Measurements from ENCODE around the gene AXIN1.
"Not testable (repeated sequence)": the region's sequence is repeated elsewhere in the genome, so short reads cannot be mapped to it uniquely, and the experiment has no call there.

AXIN1 gene

DNA sequence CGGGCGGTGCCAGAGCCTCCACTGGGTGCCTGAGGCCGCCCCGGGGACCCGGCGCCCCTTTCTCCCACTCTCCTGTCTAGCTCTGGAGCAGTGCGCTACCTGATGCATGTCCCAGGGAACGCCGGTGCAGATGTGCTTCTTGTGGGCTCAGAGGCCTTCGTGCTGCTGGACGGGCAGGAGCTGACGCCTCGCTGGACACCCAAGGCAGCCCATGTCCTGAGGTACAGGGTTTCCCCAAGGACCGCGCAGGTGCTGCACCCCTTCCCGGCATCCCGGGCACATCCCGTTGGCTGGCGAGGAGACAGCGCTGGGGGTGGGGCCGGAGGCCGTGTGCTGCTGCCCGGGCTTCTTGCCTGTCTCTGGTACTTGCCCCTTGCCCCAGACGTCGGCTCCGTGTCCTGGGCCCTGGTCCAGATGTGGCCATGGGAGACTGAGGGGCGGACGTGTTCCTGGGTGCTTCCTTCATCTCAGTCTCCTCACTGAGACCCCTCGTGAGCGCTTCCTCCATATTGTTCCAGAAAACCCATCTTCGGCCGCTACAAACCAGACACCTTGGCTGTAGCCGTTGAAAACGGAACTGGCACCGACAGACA lies 89.2 kb downstream of the AXIN1 start:
- no peak for DNase-seq

DNA sequence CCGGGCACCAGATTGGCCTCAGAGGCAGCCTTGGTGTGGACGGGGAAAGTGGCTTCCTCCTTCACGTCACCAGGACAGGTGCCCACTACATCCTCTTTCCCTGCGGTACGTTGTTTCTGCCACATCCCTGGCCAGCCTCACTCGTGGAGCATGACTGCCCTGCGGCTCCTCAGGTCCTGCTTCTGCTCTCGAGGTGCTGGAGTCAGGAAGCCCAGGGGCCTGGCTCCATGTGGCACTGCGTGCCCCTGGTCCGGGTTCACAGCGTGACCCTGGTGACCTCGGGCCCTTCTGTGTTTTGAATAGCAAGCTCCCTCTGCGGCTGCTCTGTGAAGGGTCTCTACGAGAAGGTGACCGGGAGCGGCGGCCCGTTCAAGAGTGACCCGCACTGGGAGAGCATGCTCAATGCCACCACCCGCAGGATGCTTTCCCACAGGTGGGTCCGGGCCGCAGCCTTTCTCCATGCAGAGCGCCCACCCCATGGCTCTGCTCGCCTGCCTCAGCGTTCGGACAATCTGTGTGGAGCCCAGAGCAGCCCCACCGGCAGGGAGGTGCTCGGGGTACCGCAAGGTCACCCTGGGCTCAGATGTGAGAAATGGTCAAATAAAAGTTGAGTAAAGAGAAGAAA lies 90.3 kb downstream of the AXIN1 start:
- DNase-seq = no peak

DNA sequence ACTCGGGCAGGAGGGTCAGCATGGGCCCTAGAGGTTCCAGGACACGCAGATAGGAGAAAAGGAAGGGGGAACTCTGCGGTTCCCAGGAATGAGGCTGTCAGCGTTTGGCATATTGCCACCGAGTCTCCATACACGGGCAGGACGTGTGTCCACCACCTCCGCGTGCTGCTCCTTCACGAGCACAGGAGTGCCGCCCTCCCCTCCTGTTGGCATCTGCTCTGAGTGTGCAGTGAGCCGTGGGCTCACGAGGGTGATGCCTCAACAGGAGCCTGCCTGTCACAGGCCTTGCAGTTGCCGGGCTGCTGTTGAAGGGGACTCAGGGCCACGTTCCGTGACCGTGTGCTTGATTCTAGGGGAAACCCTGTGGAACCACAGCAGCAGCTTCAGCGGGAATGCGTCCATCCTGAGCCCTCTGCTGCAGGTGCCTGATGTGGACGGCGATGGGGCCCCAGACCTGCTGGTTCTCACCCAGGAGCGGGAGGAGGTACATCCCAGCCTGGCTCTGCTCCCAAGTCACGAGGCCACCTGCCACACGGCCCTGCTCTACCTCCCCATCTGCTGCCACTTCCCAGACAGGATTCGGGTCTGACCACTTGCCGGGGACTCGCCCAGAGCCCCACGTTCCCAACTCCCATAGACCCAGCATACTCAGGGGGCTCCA lies 91.4 kb downstream of the AXIN1 start:
- DNase-seq = no peak

GRCh38 chr16:260326-260725 lies 92.2 kb downstream of the AXIN1 start:
- no peak for DNase-seq

- DNase-seq = no peak
These were observed 92.7 kb downstream of the AXIN1 start for GRCh38 chr16:259814-260253.

DNA sequence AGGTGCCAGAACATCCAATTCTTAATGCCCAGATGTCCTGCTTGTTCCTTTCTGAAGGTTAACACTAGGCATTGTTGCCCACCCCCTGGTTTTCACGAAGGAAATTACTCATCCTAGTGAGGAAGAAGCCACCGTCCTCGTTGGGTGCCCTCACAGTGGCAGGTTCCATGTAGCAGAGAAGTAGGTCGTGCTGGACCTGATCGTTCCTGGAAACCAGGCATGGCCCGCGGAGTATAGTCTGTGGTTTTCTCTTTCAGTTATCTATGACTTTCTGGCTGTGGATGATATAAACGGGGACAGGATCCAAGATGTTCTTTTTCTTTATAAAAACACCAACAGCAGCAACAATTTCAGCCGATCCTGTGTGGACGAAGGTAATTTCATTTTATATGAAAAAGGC lies 93.3 kb downstream of the AXIN1 start:
- DNase-seq = no peak

DNA sequence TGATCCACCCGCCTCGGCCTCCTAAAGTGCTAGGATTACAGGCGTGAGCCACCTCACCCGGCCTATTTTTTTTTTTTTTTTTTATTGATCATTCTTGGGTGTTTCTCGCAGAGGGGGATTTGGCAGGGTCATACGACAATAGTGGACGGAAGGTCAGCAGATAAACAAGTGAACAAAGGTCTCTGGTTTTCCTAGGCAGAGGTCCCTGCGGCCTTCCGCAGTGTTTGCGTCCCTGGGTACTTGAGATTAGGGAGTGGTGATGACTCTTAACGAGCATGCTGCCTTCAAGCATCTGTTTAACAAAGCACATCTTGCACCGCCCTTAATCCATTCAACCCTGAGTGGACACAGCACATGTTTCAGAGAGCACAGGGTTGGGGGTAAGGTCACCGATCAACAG lies 94.4 kb downstream of the AXIN1 start:
- DNase-seq = not testable (repeated sequence)

DNA sequence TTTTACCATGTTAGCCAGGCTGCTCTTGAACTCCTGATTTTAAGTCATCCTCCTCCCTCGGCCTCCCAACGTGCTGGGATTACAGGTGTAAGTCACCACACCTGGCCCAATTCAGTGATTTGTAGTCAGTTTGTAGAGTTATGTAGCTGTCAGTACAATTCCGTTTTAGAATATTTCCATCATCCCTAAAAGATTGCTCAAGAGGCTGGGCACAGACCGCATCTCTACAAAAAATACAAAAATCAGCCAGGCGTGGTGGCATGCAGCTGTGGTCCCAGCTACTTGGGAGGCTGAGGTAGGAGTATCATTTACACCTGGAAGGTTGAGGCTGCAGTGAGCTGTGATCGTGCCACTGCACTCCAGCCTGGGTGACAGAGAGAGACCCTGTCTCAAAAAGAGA lies 97.3 kb downstream of the AXIN1 start:
- no peak for DNase-seq

GRCh38 chr16:254461-254860 lies 98.1 kb downstream of the AXIN1 start:
- no peak for DNase-seq

- no peak for DNase-seq
These were observed 98.7 kb downstream of the AXIN1 start for GRCh38 chr16:253833-254232.

DNA sequence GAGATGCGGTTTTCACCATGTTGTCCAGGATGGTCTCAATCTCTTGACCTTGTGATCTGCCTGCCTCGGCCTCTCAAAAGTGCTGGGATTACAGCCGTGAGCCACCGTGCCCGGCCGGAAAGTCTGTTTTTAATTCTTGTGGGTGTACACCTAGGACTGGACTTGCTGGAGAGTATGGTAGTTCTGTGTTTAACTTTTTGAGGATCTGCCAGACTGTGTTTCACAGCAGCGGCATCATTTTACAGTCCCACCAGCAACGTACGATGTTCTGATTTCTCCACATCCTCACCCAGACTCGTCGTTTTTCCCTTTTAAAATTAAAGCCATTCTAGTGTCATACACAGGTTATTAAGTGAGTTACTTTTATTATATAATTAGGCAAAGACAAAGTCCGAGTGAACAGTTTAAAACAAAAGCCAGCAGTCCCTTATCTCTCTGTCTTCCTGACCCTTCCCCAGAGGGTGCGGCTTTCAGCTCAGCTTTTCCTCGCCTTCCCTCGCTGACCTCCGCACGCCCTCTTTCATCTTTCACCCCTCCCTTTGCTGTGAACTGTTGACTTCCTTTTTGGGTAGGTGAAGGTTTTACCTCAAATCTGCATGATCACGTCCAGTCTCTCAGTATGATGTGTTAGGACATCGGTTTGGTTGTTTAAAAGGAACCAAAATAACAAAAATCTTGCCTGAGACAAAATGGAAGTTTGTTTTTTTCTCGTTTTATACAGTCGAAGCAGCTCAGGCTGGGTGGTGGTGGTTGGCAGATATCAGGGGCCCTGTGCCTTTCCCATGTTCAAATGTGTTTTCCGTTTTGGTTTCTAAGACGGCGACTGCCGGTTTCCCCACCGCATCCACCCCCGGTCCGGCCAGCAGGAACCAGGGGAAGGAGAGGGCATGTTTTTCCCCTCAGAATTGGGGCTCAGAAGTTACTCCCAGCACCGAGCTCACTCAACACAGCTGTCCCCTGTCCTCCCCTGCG lies 99.9 kb downstream of the AXIN1 start:
- DNase-seq = no peak

GRCh38 chr16:249431-249830 lies 103.1 kb downstream of the AXIN1 start:
- DNase-seq = no peak

DNA sequence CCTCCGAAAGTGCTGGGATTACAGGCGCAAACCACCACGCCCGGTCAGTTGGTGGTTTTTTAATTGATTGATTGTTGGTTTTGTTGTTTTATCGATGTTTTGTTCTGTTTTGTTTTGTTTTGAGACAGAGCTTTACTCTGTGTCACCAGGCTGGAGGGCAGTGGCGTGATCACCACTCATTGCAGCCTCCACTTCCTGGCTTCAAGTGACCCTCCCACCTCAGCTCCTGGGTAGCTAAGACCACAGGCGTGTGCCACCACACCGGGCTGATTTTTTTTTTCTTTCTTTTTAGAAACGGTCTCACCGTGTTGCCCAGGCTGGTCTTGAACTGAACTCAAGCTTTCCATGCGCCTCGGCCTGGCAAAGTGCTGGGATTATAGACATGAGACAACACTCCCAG lies 105.5 kb downstream of the AXIN1 start:
- no peak for DNase-seq

- no peak for DNase-seq
These were observed 107.4 kb downstream of the AXIN1 start for GRCh38 chr16:245105-245504.

DNA sequence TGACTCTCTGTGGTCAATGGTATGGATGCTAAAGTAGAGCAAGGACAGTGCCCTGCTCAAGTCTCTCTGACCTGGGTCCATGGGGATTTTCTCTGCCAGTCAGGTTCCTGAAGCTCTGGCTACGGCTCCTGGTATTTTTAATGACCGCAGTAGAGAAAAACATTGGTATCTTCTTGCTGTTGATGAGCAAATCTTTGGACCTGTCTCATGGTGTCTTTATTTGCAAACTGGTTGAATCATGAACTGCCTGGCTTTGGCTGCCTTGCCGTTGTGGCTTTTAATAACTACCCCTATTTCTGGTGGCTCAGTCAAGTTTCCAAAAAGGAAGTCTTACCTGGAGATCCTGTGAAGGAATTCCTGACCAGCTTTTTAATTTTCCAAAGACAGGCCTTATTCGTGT lies 109.2 kb downstream of the AXIN1 start:
- DNase-seq = no peak

DNA sequence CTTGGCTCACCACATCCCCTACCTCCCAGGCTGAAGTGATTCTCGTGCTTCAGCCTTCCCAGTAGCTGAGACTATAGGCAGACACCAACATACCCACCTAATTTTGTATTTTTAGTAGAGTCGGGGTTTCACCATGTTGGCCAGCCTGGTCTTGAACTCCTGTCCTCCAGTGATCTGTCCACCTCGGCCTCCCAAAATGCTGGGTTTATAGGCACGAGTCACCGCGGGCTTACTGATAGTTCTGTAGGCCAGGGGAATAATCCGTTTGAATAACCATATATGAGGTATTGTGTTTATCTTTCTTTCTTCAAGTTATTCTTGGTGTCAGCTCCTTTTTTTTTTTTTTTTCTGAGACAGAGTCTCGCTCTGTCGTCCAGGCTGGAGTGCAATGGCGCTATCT lies 110.2 kb downstream of the AXIN1 start:
- no peak for DNase-seq

- DNase-seq = no peak
These were observed 112.0 kb downstream of the AXIN1 start for GRCh38 chr16:240559-240958.

- no peak for DNase-seq
These were observed 112.6 kb downstream of the AXIN1 start for GRCh38 chr16:239948-240277.

All from activated CD4-positive, alpha-beta T cell treated with anti-CD3 and anti-CD28 coated beads for 1 hour (primary cell).